Activated CD8-positive, alpha-beta T cell treated with anti-CD3 and anti-CD28 coated beads for 36 hours (primary cell): Measurements from ENCODE around the gene RAPGEF5. TPM values are rescaled to one million over a fixed set of nuclear protein-coding genes. Genes with fewer than 3 reads are reported as not detected.

ENCODE experiments used
- ATAC-seq: fragments of 200-7000 bp; cut with Tn5 transposase; one replicate; pipeline ENCODE4 v1.10.0; 2021; ENCODE audit warnings: mild to moderate bottlenecking, moderate library complexity
- CTCF ChIA-PET: fragments of 350-600 bp; sonication (Branson Sonifier 250); formaldehyde crosslinking; loops from one replicate; lab custom pipeline; 2021; ENCODE audit warnings: antibody characterized with exemption; lab: Charles Lee
- POLR2A ChIA-PET: fragments of 350-600 bp; sonication (Branson Sonifier 250); formaldehyde crosslinking; loops from one replicate; lab custom pipeline; 2021; ENCODE audit warnings: antibody characterized with exemption; lab: Charles Lee
- DNase-seq: peaks from one replicate; pipeline ENCODE4 v3.0.0-alpha.2; 2020
- H3K27ac Mint-ChIP-seq: one replicate; pipeline ENCODE4 v1.8.0; 2021; ENCODE audit warnings: mild to moderate bottlenecking, mixed read lengths
- H3K27me3 Mint-ChIP-seq: one replicate; pipeline ENCODE4 v1.8.0; 2021; ENCODE audit warnings: mixed read lengths
- H3K36me3 Mint-ChIP-seq: one replicate; pipeline ENCODE4 v1.8.0; 2021; ENCODE audit warnings: low read depth, mixed read lengths
- H3K4me1 Mint-ChIP-seq: one replicate; pipeline ENCODE4 v1.8.0; 2021; ENCODE audit warnings: low read depth, mixed read lengths
- H3K4me3 Mint-ChIP-seq: one replicate; pipeline ENCODE4 v1.8.0; 2021; ENCODE audit warnings: mild to moderate bottlenecking, moderate library complexity, mixed read lengths
- H3K9me3 Mint-ChIP-seq: one replicate; pipeline ENCODE4 v1.8.0; 2021; ENCODE audit warnings: mixed read lengths
- CTCF ChIP-seq: fragments of 200-600 bp; IDR thresholded peaks from one replicate; pipeline ENCODE4 v1.8.0; 2022; ENCODE audit warnings: antibody characterized with exemption, mild to moderate bottlenecking
- intact Hi-C: fragments of 100-400 bp; cut with micrococcal nuclease; formaldehyde crosslinking; loops from one replicate; pipeline ENCODE4 v1.10.0; 2022
- total RNA-seq, 2 experiments: library from RNA; stranded (reverse); gene quantifications; one replicate each; pipeline ENCODE4 v1.2.3, GENCODE V29; 2021

RAPGEF5 gene
- total RNA-seq, 2 experiments from 2014 or later: 0.92 to 0.99 TPM

GRCh38 chr7:22361320-22361719 is 4.4 kb upstream of the RAPGEF5 start:
- intact Hi-C loops: no loop called here
- DNase-seq (no peak), ATAC-seq (no peak)
- Mint-ChIP-seq H3K27ac (no peak overlapping the region), H3K4me3 (no peak overlapping the region), H3K9me3 (no peaks in the 10 kb centered on the region), H3K4me1 (peaks cover 3% of the 10 kb centered on the region), H3K36me3 (no peaks in the 10 kb centered on the region), H3K27me3 (peaks cover 16% of the 10 kb centered on the region)
- ChIA-PET POLR2A (no interaction called here), CTCF (no interaction called here)
- no peak for TF ChIP-seq CTCF

- peaks cover 32% of the 10 kb centered on the region for H3K27me3 Mint-ChIP-seq
- TF ChIP-seq CTCF: no peak
- no peaks in the 10 kb centered on the region for H3K36me3 Mint-ChIP-seq
- peaks cover 5% of the 10 kb centered on the region for H3K4me1 Mint-ChIP-seq
- intact Hi-C loops: no loop called here
- H3K9me3 Mint-ChIP-seq: peaks cover 4% of the 10 kb centered on the region
- CTCF ChIA-PET: no interaction called here
- no peak overlapping the region for H3K4me3 Mint-ChIP-seq
- no peak for DNase-seq
- ATAC-seq: no peak
- no peak overlapping the region for H3K27ac Mint-ChIP-seq
- POLR2A ChIA-PET: no interaction called here
Observed at GRCh38 chr7:22358820-22359697, 2.1 kb upstream of the RAPGEF5 start.

- no peak for ATAC-seq
- no peak for TF ChIP-seq CTCF
- ChIA-PET POLR2A (no interaction called here), CTCF (no interaction called here)
- H3K36me3 Mint-ChIP-seq: no peaks in the 10 kb centered on the region
- peaks cover 5% of the 10 kb centered on the region for H3K4me1 Mint-ChIP-seq
- peaks cover 7% of the 10 kb centered on the region for H3K9me3 Mint-ChIP-seq
- no peak for DNase-seq
- H3K27me3 Mint-ChIP-seq: peaks cover 36% of the 10 kb centered on the region
- intact Hi-C loops: no loop called here
- H3K27ac Mint-ChIP-seq: no peak overlapping the region
- peak overlapping the region; percentile 62 for H3K4me3 Mint-ChIP-seq
Observed at GRCh38 chr7:22357311-22358175, 589 bp upstream of the RAPGEF5 start.

GRCh38 chr7:22356010-22356691 is 803 bp downstream of the RAPGEF5 start:
- no peak for ATAC-seq
- CTCF ChIA-PET: interaction anchor here (0.8 to 1.1 kb wide), 2 partner anchors 9 to 253 kb away, joined by 3 to 6 read pairs; no protein-coding TSS in a partner anchor
- POLR2A ChIA-PET: no interaction called here
- no peak for TF ChIP-seq CTCF
- no peak for DNase-seq
- H3K27me3 Mint-ChIP-seq: peaks cover 40% of the 10 kb centered on the region
- H3K9me3 Mint-ChIP-seq: peaks cover 12% of the 10 kb centered on the region
- no peaks in the 10 kb centered on the region for H3K36me3 Mint-ChIP-seq
- intact Hi-C loops: no loop called here
- no peak overlapping the region for H3K27ac Mint-ChIP-seq
- peak overlapping the region; percentile 51 for H3K4me3 Mint-ChIP-seq
- H3K4me1 Mint-ChIP-seq: peaks cover 5% of the 10 kb centered on the region
